ENCODE measurements around the gene KCNN1. TPM values are rescaled to one million over a fixed set of nuclear protein-coding genes. Genes with fewer than 3 reads are reported as not detected.

Gene KCNN1
- total and polyA plus RNA-seq, 2 of the 13 experiments (the other 11 are each of a cell fraction or from before 2014, with no cell fraction given), result 0.04 TPM; not detected in 1

GRCh38 chr19:17932485-17933338 is 34.2 kb upstream of the KCNN1 start, which contains the start of gene CCDC124 (continued):
- no peak for TF ChIP-seq ZBTB4 (CRISPR knock-in tag; IDR thresholded peaks at IDR 0.05; ENCODE audit: borderline replicate concordance)
- peak; percentile 75 to 88 for TF ChIP-seq HMGXB4 (CRISPR knock-in tag; IDR thresholded peaks at IDR 0.05; ENCODE audit: borderline replicate concordance in 1 of 2, low read depth in 1 of 2)
- TF ChIP-seq HINFP (CRISPR knock-in tag; IDR thresholded peaks at IDR 0.05; ENCODE audit: low read depth), result peak; percentile 55; the same call in 1 of the 2 replicates
- TF ChIP-seq ZNF382 (CRISPR knock-in tag; IDR thresholded peaks at IDR 0.05; ENCODE audit: borderline replicate concordance), result no peak
- TF ChIP-seq SIX4 (CRISPR knock-in tag; IDR thresholded peaks at IDR 0.05), result no peak
- TF ChIP-seq STAT5B (CRISPR knock-in tag; IDR thresholded peaks at IDR 0.05), result no peak
- TF ChIP-seq ZNF20 (CRISPR knock-in tag; IDR thresholded peaks at IDR 0.05), result no peak
- TF ChIP-seq ZNF639 (CRISPR knock-in tag; conservative IDR thresholded peaks at IDR 0.05), result peak; percentile 50; the same call in 1 of the 2 replicates
- TF ChIP-seq AHDC1 (CRISPR knock-in tag; IDR thresholded peaks at IDR 0.05; ENCODE audit: borderline replicate concordance), result no peak
- no peak for TF ChIP-seq ZNF24 (IDR thresholded peaks at IDR 0.05)
- peak; percentile 24 for TF ChIP-seq ZFP36L2 (CRISPR knock-in tag; IDR thresholded peaks at IDR 0.05)
